ENCODE measurements around the gene TRIM65.

DNA sequence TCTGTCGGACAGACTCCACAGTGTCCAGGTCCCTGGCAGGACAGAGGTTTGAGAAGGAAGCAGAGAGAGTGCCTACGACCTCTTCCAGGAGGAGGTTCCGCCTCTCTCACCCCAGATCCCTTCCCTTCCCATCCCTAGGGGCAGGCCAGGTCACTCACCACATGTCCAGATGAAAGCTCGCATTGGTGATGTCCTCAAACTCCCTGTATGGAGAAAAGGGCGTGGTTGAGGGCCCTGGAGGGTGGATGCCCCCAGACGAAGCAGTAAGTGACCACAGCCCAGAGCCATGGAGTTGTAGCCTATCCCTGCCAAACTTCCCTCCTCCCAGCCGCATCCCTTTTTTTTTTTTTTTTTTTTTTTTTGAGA is 56.0 kb downstream of the TRIM65 start:
- TF ChIP-seq POLR2A (IDR thresholded peaks at IDR 0.05; ENCODE audit: low read depth, low read length), result no peak
- TF ChIP-seq, protein P1, sequence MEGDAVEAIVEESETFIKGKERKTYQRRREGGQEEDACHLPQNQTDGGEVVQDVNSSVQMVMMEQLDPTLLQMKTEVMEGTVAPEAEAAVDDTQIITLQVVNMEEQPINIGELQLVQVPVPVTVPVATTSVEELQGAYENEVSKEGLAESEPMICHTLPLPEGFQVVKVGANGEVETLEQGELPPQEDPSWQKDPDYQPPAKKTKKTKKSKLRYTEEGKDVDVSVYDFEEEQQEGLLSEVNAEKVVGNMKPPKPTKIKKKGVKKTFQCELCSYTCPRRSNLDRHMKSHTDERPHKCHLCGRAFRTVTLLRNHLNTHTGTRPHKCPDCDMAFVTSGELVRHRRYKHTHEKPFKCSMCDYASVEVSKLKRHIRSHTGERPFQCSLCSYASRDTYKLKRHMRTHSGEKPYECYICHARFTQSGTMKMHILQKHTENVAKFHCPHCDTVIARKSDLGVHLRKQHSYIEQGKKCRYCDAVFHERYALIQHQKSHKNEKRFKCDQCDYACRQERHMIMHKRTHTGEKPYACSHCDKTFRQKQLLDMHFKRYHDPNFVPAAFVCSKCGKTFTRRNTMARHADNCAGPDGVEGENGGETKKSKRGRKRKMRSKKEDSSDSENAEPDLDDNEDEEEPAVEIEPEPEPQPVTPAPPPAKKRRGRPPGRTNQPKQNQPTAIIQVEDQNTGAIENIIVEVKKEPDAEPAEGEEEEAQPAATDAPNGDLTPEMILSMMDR (conservative IDR thresholded peaks at IDR 0.05; ENCODE audit: low read depth, low read length), result no peak
- no peak for TF ChIP-seq RCOR1 (IDR thresholded peaks at IDR 0.05; ENCODE audit: insufficient replicate concordance, low read length)
- TF ChIP-seq MAFK (IDR thresholded peaks at IDR 0.05; ENCODE audit: low read depth, low read length), result no peak
- TF ChIP-seq RAD21 (IDR thresholded peaks at IDR 0.05; ENCODE audit: low read length), result no peak
- no peak for TF ChIP-seq SMC3 (IDR thresholded peaks at IDR 0.05; ENCODE audit: low read depth, low read length)
- no peak for TF ChIP-seq RFX5 (IDR thresholded peaks at IDR 0.05; ENCODE audit: low read depth, low read length)
- no peak for TF ChIP-seq MAZ (IDR thresholded peaks at IDR 0.05; ENCODE audit: borderline replicate concordance, low read depth, low read length)
- TF ChIP-seq, protein P2, sequence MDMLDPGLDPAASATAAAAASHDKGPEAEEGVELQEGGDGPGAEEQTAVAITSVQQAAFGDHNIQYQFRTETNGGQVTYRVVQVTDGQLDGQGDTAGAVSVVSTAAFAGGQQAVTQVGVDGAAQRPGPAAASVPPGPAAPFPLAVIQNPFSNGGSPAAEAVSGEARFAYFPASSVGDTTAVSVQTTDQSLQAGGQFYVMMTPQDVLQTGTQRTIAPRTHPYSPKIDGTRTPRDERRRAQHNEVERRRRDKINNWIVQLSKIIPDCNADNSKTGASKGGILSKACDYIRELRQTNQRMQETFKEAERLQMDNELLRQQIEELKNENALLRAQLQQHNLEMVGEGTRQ (IDR thresholded peaks at IDR 0.05; ENCODE audit: low read depth, low read length), result no peak
- no peak for TF ChIP-seq FOS (IDR thresholded peaks at IDR 0.05; ENCODE audit: low read depth, low read length)
- no peak for TF ChIP-seq NFE2L2 (IDR thresholded peaks at IDR 0.05; ENCODE audit: low read depth, low read length)
- no peak for TF ChIP-seq BHLHE40 (IDR thresholded peaks at IDR 0.05; ENCODE audit: low read depth, low read length)
- TF ChIP-seq CEBPB (IDR thresholded peaks at IDR 0.05; ENCODE audit: low read depth, low read length), result no peak
- TF ChIP-seq, protein P3, sequence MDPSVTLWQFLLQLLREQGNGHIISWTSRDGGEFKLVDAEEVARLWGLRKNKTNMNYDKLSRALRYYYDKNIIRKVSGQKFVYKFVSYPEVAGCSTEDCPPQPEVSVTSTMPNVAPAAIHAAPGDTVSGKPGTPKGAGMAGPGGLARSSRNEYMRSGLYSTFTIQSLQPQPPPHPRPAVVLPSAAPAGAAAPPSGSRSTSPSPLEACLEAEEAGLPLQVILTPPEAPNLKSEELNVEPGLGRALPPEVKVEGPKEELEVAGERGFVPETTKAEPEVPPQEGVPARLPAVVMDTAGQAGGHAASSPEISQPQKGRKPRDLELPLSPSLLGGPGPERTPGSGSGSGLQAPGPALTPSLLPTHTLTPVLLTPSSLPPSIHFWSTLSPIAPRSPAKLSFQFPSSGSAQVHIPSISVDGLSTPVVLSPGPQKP (IDR thresholded peaks at IDR 0.05; ENCODE audit: borderline replicate concordance, low read depth, low read length), result no peak

Measured in IMR-90 (cell line).